ENCODE data around the gene YWHAQ.
A peak's percentile ranks its signal among the peaks of the same experiment; 100 is the strongest.

Gene YWHAQ

DNA sequence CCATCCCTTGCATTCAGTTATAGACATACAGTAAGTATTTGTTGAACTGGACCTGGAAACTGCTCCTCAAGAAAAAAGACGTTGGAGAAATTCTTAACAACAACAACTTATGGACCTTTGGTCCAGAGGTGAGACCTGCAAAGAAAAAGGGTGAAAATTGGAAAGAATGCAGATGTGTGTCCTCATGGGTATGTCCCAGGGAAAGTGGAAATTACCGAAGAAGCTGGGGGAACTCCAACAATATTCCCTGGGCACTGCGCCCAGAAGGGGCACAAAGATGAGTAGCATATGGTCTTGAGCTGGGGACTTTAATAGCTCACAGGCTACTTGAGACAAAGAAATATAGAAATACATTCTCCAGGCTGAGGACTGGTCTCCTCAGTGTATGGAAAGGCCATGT, 35.5 kb upstream of the YWHAQ start:
- Histone ChIP-seq H3K4me3 (no peak overlapping the region), H3K9ac (no peak overlapping the region), H3K27ac (no peak overlapping the region), H3K4me1 (peaks cover 11% of the 10 kb centered on the region), H3K36me3 (no peaks in the 10 kb centered on the region), H3K27me3 (no peaks in the 10 kb centered on the region), H3K9me3 (no peaks in the 10 kb centered on the region), H4K20me1 (no peaks in the 10 kb centered on the region), H3K4me2 (no peak overlapping the region)
- no peak for TF ChIP-seq Cebpa-rat (IDR thresholded peaks at IDR 0.05)

DNA sequence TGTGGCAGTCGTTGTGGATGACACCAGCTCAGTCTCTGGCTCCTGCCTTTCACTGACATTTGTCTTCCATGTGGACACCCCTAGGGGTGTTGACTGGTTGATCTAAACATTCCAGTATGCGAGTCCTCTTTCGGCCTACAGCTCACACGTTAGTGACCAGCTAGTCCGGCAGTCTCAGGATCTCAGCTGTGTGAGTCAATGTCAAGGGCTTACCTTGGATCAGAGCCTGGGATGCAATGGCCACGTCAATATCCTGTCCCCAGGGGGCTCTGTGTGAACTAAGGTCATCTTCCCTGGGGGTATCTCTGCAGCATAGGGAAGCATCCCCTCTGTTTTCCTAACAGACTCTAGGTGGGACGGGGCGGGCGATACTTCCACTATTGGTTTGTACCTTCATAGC, 35.1 kb upstream of the YWHAQ start:
- Histone ChIP-seq H3K9ac (no peak overlapping the region), H3K4me2 (no peak overlapping the region), H4K20me1 (no peaks in the 10 kb centered on the region), H3K27ac (no peak overlapping the region), H3K36me3 (no peaks in the 10 kb centered on the region), H3K27me3 (no peaks in the 10 kb centered on the region), H3K9me3 (no peaks in the 10 kb centered on the region), H3K4me1 (peaks cover 11% of the 10 kb centered on the region), H3K4me3 (no peak overlapping the region)
- no peak for TF ChIP-seq Cebpa-rat (IDR thresholded peaks at IDR 0.05)

DNA sequence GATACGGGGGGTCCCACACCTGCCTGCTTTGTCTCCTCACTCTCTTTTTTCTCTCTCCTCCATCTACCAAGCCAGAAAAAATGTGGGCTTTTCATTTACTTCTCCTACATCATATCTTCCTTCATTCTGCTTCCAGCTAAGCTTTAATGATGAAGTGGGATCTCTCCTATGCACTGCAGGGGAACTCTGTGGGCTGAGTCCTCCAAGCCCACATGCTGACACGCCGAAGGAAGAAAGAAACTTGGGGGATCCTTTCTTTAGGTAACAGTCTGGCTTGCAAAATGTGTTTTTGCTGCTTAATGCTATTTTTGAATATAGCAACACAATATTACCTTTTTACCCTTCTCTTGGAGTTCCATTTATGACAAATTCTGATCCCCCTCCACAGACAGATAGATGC, 33.6 kb upstream of the YWHAQ start:
- H3K9ac ChIP-seq, result no peak overlapping the region
- no peaks in the 10 kb centered on the region for H4K20me1 ChIP-seq
- no peaks in the 10 kb centered on the region for H3K9me3 ChIP-seq
- H3K27ac ChIP-seq, result no peak overlapping the region
- TF ChIP-seq Cebpa-rat (IDR thresholded peaks at IDR 0.05), result no peak
- H3K4me2 ChIP-seq, result no peak overlapping the region
- peaks cover under 1% of the 10 kb centered on the region for H3K4me1 ChIP-seq
- no peak overlapping the region for H3K4me3 ChIP-seq
- H3K27me3 ChIP-seq, result no peaks in the 10 kb centered on the region
- H3K36me3 ChIP-seq, result no peaks in the 10 kb centered on the region

DNA sequence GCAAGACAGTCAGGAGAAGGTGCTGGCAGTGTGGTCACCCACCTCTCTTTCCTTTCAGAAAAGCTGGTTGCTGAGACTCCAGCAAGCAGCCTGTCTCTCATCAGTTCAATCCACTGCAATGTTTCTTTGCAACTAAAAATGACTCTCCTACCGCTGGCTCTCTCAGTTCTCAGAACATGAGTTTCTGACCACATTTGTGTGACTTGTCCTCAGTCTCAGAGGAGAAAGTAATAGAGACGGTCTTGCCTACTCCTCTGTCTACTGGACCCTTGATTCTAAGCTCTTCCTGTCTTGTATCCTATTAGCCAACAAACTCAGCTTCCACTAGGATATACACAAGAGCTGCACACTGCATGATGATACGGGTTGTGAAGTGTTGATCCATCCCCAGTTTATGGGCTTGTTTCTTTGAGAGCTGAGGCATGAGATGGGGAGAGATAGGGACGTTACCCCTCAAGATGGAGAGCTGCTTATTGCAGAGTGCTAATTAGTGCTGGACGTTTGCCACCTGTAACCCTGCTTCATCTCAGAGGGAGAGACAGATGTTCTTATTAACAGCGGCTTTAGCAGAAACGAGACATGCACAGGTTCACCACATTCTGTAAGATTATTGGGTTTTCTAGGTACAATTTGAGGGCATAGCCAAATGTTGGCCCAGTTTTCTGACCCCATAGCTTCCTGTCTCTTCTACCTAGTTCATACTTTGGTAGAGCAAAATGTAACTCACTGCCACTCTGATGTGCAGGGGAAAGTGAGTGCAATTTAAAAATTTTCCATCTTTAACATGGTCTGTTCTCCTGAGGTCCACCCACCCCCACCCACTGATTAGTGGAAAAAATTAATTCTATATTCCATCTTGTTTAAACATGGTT, 32.4 kb upstream of the YWHAQ start:
- H3K4me1 ChIP-seq, result peaks cover 12% of the 10 kb centered on the region

DNA sequence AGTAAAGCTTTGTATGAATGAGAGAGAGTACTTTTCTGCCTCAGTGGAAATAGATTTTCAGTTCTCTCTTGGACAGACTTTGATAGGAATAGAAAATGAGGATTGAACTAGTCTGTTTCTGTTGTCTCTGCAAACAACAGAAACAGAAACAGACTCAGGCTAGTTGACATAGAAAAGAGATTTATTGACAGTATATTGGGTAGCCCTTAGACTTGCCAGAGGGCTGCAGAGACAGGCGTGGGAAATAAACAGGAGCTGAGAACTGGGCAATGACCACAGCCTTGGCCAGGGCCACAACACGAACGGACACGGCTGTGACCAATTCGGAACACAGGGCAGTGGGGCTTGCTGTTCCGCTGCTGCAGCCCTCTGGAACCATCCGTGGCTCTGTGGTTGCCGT, 30.5 kb upstream of the YWHAQ start:
- Histone ChIP-seq H3K27ac (no peak overlapping the region), H3K36me3 (no peaks in the 10 kb centered on the region), H3K4me1 (peaks cover 25% of the 10 kb centered on the region), H3K27me3 (no peaks in the 10 kb centered on the region), H4K20me1 (no peaks in the 10 kb centered on the region), H3K4me3 (no peak overlapping the region), H3K9ac (no peak overlapping the region), H3K4me2 (no peak overlapping the region), H3K9me3 (no peaks in the 10 kb centered on the region)
- no peak for TF ChIP-seq Cebpa-rat (IDR thresholded peaks at IDR 0.05)

More for the DNA sequence above, 32.4 kb upstream of the YWHAQ start:
- H3K27me3 ChIP-seq, result no peaks in the 10 kb centered on the region
- no peaks in the 10 kb centered on the region for H4K20me1 ChIP-seq
- H3K9me3 ChIP-seq, result no peaks in the 10 kb centered on the region
- H3K36me3 ChIP-seq, result no peaks in the 10 kb centered on the region
- no peak for TF ChIP-seq Cebpa-rat (IDR thresholded peaks at IDR 0.05)
- no peak overlapping the region for H3K9ac ChIP-seq
- no peak overlapping the region for H3K27ac ChIP-seq
- H3K4me2 ChIP-seq, result no peak overlapping the region
- no peak overlapping the region for H3K4me3 ChIP-seq

DNA sequence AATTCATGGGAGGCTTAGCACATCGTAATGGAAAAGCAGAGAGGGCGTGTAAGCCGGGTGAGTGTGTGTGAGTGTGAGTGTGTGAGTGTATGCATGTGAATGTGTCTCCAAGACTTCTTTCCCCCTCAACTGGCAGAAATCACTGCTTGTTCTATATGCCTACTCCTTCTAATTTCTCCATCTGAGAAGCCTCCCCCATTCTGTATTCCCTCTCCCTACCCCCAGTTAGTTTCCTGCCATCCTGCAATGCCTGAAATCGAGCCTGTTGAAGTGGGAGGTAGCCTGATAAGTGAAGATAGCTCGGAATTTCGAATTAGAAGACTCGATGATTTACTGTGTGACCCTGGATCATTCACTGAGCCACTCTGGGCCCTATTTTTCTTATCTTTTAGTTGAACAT, 30.0 kb upstream of the YWHAQ start:
- no peaks in the 10 kb centered on the region for H3K9me3 ChIP-seq
- H3K27ac ChIP-seq, result no peak overlapping the region
- no peak overlapping the region for H3K4me2 ChIP-seq
- H3K36me3 ChIP-seq, result no peaks in the 10 kb centered on the region
- TF ChIP-seq Cebpa-rat (IDR thresholded peaks at IDR 0.05), result no peak
- no peak overlapping the region for H3K4me3 ChIP-seq
- H4K20me1 ChIP-seq, result no peaks in the 10 kb centered on the region
- peaks cover 30% of the 10 kb centered on the region for H3K4me1 ChIP-seq
- H3K9ac ChIP-seq, result no peak overlapping the region
- H3K27me3 ChIP-seq, result no peaks in the 10 kb centered on the region

DNA sequence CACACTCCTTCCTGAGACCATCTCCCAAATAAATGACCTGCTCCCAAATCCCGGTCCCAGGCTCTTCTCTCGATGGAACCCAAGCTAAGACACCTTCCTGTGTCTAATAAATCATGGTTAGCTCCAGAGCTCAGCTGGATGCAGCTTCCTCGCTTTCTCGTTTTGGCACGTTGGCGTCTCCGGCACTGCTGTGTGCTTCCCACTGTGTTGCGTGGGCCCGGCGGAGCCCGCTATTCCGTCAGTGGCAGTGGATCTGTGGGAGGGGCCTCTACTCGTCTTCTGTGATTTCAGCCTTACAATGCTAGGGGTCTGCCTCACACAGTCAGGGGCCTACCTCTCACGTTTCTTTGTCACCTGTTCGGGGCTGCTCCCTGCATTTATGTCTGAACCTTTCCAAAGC, 29.4 kb upstream of the YWHAQ start:
- H3K9ac ChIP-seq, result no peak overlapping the region
- no peak for TF ChIP-seq Cebpa-rat (IDR thresholded peaks at IDR 0.05)
- H3K9me3 ChIP-seq, result no peaks in the 10 kb centered on the region
- H3K27ac ChIP-seq, result no peak overlapping the region
- no peaks in the 10 kb centered on the region for H4K20me1 ChIP-seq
- no peaks in the 10 kb centered on the region for H3K36me3 ChIP-seq
- H3K4me3 ChIP-seq, result no peak overlapping the region
- peaks cover 36% of the 10 kb centered on the region for H3K4me1 ChIP-seq
- no peaks in the 10 kb centered on the region for H3K27me3 ChIP-seq
- H3K4me2 ChIP-seq, result no peak overlapping the region

DNA sequence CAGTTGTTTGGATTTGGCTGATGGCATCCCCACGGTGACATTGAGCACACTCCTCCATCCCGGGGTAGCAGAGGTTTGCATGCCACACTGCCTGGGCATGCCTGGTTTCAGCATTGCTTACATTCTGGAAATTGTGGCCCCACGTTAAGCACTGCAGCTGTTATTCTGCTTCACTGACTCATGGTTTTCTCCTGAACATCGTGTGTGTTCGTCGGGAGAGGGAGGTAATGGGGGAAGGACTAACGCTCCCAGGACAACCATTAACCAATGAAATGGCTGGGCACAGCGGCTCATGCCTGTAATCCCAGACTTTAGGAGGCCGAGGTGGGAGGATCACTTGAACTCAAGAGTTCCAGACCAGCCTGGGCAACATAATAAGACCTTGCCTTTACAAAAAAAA, 28.2 kb upstream of the YWHAQ start:
- Histone ChIP-seq H3K4me3 (no peak overlapping the region), H4K20me1 (no peaks in the 10 kb centered on the region), H3K9me3 (no peaks in the 10 kb centered on the region), H3K36me3 (no peaks in the 10 kb centered on the region), H3K4me2 (peak overlapping the region; percentile 44), H3K27me3 (no peaks in the 10 kb centered on the region), H3K27ac (0 out of 2 replicates have a peak overlapping the region, but pooled peaks have one; percentile 20), H3K9ac (no peak overlapping the region), H3K4me1 (peaks cover 48% of the 10 kb centered on the region)
- no peak for TF ChIP-seq Cebpa-rat (IDR thresholded peaks at IDR 0.05)

DNA sequence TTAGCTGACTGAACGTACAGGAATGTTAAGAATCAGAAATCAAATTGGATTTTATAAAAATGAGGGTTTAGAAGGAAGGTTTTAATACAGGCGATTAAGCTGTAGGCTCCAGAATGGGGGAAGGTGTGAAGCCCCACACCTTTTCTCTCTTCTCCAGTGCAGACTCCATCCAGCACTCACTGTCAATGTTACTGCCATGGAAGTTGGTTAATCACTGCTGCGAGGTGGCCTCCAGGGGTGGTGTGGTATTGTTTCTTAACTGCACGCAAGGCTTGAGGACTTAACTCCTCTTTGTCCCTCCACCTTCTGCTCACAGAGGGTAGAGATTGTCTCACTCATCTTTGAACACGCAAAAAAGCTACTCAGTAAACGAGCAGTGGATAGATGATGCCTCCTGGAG, 26.9 kb upstream of the YWHAQ start:
- no peak overlapping the region for H3K4me3 ChIP-seq
- no peak overlapping the region for H3K9ac ChIP-seq
- H4K20me1 ChIP-seq, result no peaks in the 10 kb centered on the region
- H3K27ac ChIP-seq, result no peak overlapping the region
- H3K27me3 ChIP-seq, result no peaks in the 10 kb centered on the region
- no peaks in the 10 kb centered on the region for H3K36me3 ChIP-seq
- peaks cover 60% of the 10 kb centered on the region for H3K4me1 ChIP-seq
- peak overlapping the region; percentile 2; the same call in 1 of the 2 replicates for H3K4me2 ChIP-seq
- H3K9me3 ChIP-seq, result no peaks in the 10 kb centered on the region
- TF ChIP-seq Cebpa-rat (IDR thresholded peaks at IDR 0.05), result no peak

DNA sequence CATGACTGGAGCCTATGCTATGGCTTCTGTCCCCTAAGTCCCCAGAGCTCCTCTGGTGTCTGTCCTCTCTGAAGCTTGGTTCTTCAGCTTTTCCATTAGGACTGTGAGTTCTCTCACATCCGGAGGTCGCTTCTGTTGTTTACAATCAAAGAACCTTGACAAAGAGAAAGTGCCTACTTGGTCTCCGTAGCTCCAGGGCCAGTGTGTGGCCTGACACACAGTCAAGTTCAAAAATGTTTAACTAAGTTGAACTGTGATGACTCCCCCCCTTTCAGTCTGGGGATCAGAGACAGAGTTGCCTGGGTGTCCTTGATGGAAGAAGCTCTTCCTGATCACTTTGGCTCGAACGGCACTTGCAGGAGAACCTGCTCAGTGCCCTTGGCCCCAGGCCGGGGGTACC, 26.3 kb upstream of the YWHAQ start:
- Histone ChIP-seq H3K9me3 (no peaks in the 10 kb centered on the region), H3K27ac (no peak overlapping the region), H3K4me2 (no peak overlapping the region), H3K4me3 (no peak overlapping the region), H3K36me3 (no peaks in the 10 kb centered on the region), H3K9ac (no peak overlapping the region), H3K27me3 (no peaks in the 10 kb centered on the region), H4K20me1 (no peaks in the 10 kb centered on the region), H3K4me1 (peaks cover 67% of the 10 kb centered on the region)
- no peak for TF ChIP-seq Cebpa-rat (IDR thresholded peaks at IDR 0.05)

Measured in BLaER1 (cell line).